ENCODE data around the gene NKX6-2. TPM values are rescaled to one million over a fixed set of nuclear protein-coding genes. Genes with fewer than 3 reads are reported as not detected.
"Not testable (repeated sequence)": the region's sequence is repeated elsewhere in the genome, so short reads cannot be mapped to it uniquely, and the experiment has no call there.

NKX6-2 gene
- polyA plus RNA-seq, 1 donor: 7.3 TPM

DNA sequence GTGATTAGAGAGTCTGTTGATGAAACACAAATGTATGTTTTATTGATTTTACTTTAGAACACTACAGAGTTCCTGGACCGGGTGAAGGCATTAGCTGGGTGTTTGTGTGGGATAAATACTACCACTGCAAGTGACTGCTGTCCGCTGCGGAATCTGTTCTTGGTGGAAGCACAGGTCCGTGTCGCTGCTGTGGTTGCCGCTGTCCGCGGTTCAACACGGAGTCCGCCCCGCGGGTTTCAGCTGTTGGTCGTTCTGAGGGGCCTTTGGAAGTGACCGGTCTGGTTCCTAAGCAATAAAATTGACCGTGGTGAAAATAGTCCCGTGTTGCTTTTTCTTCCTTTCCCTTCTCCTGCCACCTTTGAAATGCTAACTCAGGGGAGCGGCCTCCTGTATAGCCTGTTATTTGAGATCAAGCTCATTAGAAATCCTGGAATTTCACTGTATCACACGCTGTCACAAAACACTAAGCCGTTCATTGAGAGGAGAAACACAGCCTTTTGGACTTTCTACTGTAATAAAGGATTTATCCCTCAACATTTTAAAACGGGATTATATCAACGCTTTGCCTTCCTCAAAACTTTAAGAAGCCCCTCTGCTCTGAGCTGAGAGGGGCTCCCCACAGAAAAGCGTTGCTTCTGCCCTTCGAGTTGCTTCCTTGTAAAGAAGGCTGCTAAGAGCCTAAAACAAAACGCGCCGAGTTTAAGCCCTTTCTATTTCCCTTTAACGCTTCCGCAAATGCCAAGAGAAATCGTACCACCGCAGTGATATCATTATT is 2.6 kb downstream of the NKX6-2 start:
- DNase-seq: no peak

- no peak for DNase-seq
These were observed 4.4 kb downstream of the NKX6-2 start for GRCh38 chr10:132781556-132781955.

- DNase-seq: no peak
These were observed 5.6 kb downstream of the NKX6-2 start for GRCh38 chr10:132780356-132780755.

GRCh38 chr10:132779549-132780294 is 6.2 kb downstream of the NKX6-2 start:
- no peak for DNase-seq

- no peak for DNase-seq
These were observed 8.5 kb downstream of the NKX6-2 start for GRCh38 chr10:132777441-132777840.

GRCh38 chr10:132776821-132777220 is 9.1 kb downstream of the NKX6-2 start:
- DNase-seq: no peak

GRCh38 chr10:132776186-132776585 is 9.8 kb downstream of the NKX6-2 start:
- no peak for DNase-seq

GRCh38 chr10:132774902-132775863 is 10.8 kb downstream of the NKX6-2 start:
- DNase-seq: no peak

- DNase-seq: no peak
These were observed 11.6 kb downstream of the NKX6-2 start for GRCh38 chr10:132774181-132774901.

- DNase-seq: not testable (repeated sequence)
These were observed 13.1 kb downstream of the NKX6-2 start for GRCh38 chr10:132772816-132773215.

DNA sequence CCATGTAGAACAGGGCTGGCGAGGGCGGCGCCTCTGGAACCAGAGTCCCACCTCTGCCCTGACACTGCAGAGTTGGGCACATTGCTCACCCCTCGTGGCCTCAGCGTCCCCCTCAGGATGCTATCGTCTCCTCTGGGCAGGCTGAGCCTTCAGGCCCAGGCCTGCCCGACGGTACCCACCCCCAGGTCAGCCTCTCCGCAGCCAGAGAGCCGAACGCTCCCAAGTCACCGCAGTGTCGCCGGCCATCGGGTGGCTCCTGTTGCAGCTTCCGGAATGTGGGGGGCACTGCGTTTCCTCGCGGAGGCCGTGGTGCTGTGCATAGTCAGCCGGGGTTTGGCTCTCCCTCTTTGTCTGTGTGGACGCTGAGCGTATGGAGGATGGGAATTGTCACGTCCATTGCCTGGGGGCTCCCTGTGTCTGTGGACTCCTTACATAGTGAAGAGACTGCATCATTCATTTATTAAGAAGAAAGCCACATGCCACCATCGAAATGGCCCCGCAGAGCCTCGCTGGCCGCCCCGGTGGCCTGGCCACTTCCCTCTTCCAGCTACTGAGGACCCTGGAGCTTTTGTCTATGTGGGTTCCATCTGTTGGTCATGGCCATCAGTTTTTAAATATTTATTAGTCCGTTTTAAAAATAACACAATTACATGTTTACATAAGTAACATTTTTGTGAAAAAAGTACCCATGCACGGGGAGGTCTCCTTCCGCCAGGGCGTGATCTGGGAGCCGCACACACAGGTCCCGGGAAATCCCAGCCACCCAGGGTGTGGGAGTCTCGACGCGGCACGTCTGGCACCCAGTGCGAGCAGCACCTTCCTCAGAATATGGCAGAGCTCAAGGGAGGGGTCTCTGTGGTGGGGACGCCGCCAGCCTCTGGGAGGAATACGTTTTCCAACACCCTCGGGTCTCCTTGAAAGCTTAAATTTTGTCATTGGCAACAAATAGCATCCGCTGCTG is 15.6 kb downstream of the NKX6-2 start:
- no peak for DNase-seq

GRCh38 chr10:132768346-132769248 is 17.4 kb downstream of the NKX6-2 start:
- DNase-seq: no peak

DNA sequence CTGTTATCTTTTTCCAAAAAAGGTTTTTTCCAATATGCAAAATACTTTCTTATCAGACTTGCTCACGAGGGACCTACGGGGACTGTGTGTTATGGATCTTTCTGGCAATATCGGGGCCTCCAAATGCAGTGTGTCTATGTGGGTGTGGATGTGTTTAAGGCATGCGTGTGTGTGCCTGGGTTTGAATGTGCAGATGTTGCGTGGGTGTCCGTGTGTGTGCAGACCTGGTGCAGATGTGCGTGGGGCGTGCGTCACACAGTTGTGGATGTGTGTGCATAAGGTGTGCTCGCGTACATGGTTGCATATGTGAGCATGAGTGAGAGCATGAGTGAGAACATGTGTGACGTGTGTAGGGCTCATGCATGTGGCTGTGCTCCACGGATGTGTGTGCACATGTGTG is 19.7 kb downstream of the NKX6-2 start:
- no peak for DNase-seq

DNA sequence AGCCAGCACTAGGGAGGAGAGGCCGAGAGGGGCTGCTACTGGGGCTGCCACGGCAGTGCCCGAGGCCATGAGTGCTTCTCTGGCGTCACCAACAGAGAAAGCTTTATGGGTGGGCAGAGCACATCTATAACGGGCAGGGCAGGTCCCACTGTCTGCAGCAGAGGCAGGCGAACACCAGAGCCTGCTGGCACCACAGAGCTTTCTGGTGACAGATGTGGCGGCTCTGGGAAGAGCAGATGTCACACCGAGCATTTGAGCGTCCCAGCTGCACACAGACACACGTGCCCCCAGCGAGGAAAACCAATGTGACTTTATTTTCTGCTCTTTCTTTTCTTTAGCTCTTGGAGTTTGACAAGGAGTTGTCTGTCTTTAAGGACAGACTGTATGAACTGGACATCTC is 20.5 kb downstream of the NKX6-2 start:
- DNase-seq: no peak

DNA sequence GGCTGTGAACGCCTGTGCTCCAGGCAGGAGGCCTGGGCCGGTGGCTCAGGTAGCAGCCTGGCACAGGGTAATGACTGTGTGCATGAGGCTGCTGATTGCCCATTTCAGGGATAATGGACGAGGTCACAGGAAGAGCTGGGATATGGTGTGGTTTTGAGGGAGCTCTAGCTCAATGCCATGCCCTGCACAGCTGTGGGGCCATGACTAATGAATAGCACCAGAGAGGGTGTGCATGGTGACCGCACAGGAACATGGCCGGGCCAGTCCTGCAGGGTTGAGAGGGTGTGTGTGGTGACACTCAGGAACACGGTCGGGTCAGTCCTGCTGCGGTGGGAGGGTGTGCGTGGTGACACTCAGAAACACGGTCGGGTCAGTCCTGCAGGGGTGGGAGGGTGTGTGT is 21.8 kb downstream of the NKX6-2 start:
- no peak for DNase-seq

GRCh38 chr10:132763545-132763944 is 22.4 kb downstream of the NKX6-2 start:
- DNase-seq: no peak

- no peak for DNase-seq
These were observed 23.7 kb downstream of the NKX6-2 start for GRCh38 chr10:132762267-132762666.

DNA sequence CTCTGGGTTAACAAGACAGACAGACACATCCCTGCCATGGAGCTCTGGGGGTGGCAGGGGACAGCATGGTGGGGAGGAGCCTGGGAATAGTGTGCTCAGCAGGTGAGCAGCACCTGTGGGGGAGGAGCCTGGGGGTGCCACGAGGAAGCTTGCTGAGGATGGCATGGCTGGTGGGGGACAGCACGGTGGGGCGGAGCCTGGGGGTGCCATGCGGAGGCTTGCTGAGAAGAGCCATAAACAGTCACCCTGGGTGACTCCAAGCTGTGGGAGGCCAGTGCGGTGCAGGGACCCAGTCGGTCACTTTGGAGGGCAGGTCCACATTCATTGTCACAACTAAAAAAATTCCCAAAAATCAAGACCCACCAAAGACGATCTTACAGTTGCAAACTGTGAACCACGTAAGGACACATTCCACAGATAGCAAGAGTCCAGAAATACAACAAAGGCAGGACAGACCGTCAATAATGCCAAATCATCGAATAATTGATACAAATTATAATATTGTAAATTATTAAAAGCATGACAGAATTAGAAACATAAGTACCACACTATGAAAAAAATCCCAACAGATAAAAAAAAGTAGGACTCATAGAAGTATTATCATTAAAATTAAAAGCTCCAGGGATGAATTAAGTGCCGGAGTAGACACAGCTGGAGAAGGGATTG is 24.4 kb downstream of the NKX6-2 start:
- DNase-seq: no peak

DNA sequence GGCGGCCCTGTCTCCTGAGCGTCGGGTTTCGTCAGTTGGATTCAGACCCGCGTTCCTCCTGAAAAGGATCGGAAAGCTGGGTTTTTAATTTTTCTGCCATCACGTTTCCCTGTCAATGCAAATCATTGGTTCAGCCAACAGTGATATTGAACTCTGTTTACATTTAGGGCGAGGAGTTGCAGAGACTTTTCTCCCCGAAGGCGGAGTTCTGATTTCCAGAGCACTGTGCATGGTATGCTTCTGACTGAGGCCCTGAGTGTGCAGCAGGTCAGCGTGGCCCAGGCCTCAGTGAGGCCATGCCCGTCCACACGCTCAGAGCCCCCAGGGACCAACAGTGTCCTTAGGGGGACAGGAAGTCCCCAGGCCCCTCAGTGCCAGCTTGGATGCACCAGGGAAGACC is 27.1 kb downstream of the NKX6-2 start:
- DNase-seq: no peak

Measured in left kidney (tissue), 2 donors.